ENCODE data around the gene SIK3.

- no peak for TF ChIP-seq CTCF (IDR thresholded peaks at IDR 0.05)
- TF ChIP-seq POLR2A (IDR thresholded peaks at IDR 0.05): no peak
These were observed 53.0 kb downstream of the SIK3 start for GRCh38 chr11:117045196-117045595.

Measured in heart left ventricle (tissue), 13 donors.